Measurements from ENCODE around the gene TSKU. TPM values are rescaled to one million over a fixed set of nuclear protein-coding genes. Genes with fewer than 3 reads are reported as not detected.

TSKU gene
- total and polyA plus RNA-seq, 9 of the 15 experiments (the other 6 are each of a cell fraction or from before 2014, with no cell fraction given): 0.60 to 11.9 (median 8.4) TPM

Other genes starting within 250 kb of the TSKU start
- 0.16 and 0.50 TPM in 2 replicates for gene LRRC32, start 112.6 kb upstream of the TSKU start, total RNA-seq (2014; rRNA removed)
- 0.16 TPM in 1 of 2 replicates, not detected in the other for gene LRRC32, start 112.6 kb upstream of the TSKU start, total RNA-seq (2014; rRNA removed; fragmentation: Illumina TruSeq; extraction: Trizol)
- gene LRRC32, start 112.6 kb upstream of the TSKU start, total RNA-seq (2015; rRNA removed; fragmentation: Illumina TruSeq; extraction: Trizol): not detected in 2 replicates
- gene LRRC32, start 112.6 kb upstream of the TSKU start, total RNA-seq (2021): 0.20 and 0.31 TPM in 2 replicates
- 0.10 and 0.47 TPM in 2 replicates for gene LRRC32, start 112.6 kb upstream of the TSKU start, polyA plus RNA-seq (2011; rRNA removed)
- 0.18 and 0.44 TPM in 2 replicates for gene LRRC32, start 112.6 kb upstream of the TSKU start, polyA plus RNA-seq (2014; fragmentation: Illumina TruSeq; extraction: Trizol)
- not detected for gene LRRC32, start 112.6 kb upstream of the TSKU start, polyA plus RNA-seq (2014; fragmentation: Nextera tagmentation; extraction: Ambion mirVana)
- 0.08 TPM in 1 of 2 replicates, not detected in the other for gene LRRC32, start 112.6 kb upstream of the TSKU start, polyA plus RNA-seq (2014; rRNA removed)
- 5.6 and 7.5 TPM in 2 replicates for gene ACER3, start 77.6 kb downstream of the TSKU start, total RNA-seq (2014; rRNA removed)
- 9.5 and 13.3 TPM in 2 replicates for gene ACER3, start 77.6 kb downstream of the TSKU start, total RNA-seq (2014; rRNA removed; fragmentation: Illumina TruSeq; extraction: Trizol)
- 8.6 and 10.3 TPM in 2 replicates for gene ACER3, start 77.6 kb downstream of the TSKU start, total RNA-seq (2015; rRNA removed; fragmentation: Illumina TruSeq; extraction: Trizol)
- gene ACER3, start 77.6 kb downstream of the TSKU start, total RNA-seq (2021): 10.5 and 13.1 TPM in 2 replicates
- 18.7 and 23.8 TPM in 2 replicates for gene ACER3, start 77.6 kb downstream of the TSKU start, polyA plus RNA-seq (2011; rRNA removed)
- gene ACER3, start 77.6 kb downstream of the TSKU start, polyA plus RNA-seq (2014; fragmentation: Illumina TruSeq; extraction: Trizol): 8.2 and 11.3 TPM in 2 replicates
- gene ACER3, start 77.6 kb downstream of the TSKU start, polyA plus RNA-seq (2014; fragmentation: Nextera tagmentation; extraction: Ambion mirVana): 1 to 10 TPM; 2.0 to 3.0 TPM
- 6.1 and 6.2 TPM in 2 replicates for gene ACER3, start 77.6 kb downstream of the TSKU start, polyA plus RNA-seq (2014; rRNA removed)

Measured in K562 (cell line).